GM06990 (cell line): ENCODE measurements around the gene MOB3B.

Experiments used
- DNase-seq: peaks from one replicate; pipeline ENCODE4 v3.0.0-alpha.2; 2011; ENCODE audit not compliant: insufficient read length; ENCODE audit errors: extremely low read depth
- H3K27me3 ChIP-seq: replicated peaks from 2 replicates; pipeline ENCODE4 v1.6.0; 2011; ENCODE audit warnings: low read length; ENCODE audit not compliant: control insufficient read depth, insufficient read depth
- H3K36me3 ChIP-seq: 2 replicates; pipeline ENCODE4 v1.5.1; 2011; ENCODE audit warnings: low read length; ENCODE audit not compliant: control insufficient read depth, insufficient read depth
- H3K4me3 ChIP-seq: replicated peaks from 2 replicates; pipeline ENCODE4 v1.5.1; 2011; ENCODE audit warnings: low read depth, mild to moderate bottlenecking, control low read depth, low read length
- TF ChIP-seq, protein P1 (sequence below): IDR thresholded peaks from 2 replicates; pipeline ENCODE4 v1.5.1; 2011; ENCODE audit warnings: low read length, control low read depth, mild to moderate bottlenecking, inconsistent platforms; ENCODE audit not compliant: insufficient read depth, poor library complexity, severe bottlenecking

The MOB3B gene

DNA sequence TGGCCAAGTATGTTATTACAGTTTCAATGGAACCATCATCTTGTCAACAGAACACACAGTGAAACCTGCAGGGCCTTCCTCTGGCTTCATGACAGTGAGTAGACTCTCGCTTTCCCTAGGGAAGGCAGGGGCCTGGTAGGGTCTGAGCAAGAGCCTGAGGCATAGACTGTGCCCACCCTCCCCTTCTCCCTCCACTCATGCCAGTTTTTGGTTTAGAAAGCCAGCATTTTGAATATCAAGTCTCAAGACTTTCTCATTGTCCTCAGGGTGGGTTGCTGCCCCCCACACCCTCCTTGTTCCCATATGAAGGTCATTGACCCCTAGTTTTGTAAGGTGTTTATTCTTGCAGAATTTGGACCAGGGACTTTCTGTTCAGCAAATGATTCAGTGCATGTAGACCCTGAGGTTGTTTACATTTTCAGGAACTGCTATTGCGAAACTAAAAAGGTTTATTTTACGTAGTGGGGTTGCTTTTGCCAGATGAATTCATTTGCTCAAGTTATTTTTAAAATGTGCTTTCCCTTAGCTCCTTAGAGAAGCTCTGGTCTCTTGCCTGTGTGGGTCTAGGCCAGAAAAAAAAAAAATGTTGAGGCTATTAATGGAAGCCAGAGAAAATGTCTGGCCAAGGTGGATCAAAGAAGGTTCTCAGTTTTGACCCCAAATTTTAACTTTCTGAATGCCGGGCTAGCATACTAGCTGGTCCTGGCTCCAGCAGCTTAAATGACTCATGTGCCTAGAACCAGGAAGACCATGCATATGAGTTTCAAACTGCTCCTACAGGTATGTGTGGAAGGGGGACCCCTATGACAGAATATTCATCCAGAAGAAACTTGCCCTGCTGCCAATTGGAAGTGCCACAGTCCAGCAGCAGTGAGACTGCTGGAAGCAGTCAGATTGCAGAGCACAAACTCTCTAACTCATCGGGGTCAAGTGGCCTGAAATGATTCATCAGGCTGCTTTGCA, 10.1 kb upstream of the MOB3B start:
- no peaks in the 10 kb centered on the region for H3K36me3 ChIP-seq
- DNase-seq, result no peak
- no peak overlapping the region for H3K4me3 ChIP-seq
- no peaks in the 10 kb centered on the region for H3K27me3 ChIP-seq
- TF ChIP-seq, protein P1, sequence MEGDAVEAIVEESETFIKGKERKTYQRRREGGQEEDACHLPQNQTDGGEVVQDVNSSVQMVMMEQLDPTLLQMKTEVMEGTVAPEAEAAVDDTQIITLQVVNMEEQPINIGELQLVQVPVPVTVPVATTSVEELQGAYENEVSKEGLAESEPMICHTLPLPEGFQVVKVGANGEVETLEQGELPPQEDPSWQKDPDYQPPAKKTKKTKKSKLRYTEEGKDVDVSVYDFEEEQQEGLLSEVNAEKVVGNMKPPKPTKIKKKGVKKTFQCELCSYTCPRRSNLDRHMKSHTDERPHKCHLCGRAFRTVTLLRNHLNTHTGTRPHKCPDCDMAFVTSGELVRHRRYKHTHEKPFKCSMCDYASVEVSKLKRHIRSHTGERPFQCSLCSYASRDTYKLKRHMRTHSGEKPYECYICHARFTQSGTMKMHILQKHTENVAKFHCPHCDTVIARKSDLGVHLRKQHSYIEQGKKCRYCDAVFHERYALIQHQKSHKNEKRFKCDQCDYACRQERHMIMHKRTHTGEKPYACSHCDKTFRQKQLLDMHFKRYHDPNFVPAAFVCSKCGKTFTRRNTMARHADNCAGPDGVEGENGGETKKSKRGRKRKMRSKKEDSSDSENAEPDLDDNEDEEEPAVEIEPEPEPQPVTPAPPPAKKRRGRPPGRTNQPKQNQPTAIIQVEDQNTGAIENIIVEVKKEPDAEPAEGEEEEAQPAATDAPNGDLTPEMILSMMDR, result no peak

DNA sequence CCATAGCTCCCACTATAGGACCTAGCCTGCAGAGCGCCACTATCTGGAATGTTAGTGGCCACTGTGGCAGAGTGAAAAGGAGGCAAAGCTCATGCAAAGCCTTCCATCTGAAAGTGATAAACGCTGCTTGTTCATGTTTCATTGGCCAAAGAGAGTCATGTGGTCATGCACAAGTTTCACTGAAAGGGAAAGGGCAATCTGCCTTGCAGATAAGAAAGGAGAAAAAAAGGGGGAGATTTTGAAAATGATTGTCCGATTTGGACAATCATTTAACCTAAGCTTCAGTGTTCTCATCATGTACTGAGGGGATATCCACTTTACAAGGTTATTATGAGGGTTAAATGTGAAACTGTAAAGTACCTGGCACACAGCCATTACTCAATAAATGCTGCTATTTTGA, 9.0 kb upstream of the MOB3B start:
- Histone ChIP-seq H3K4me3 (no peak overlapping the region), H3K27me3 (no peaks in the 10 kb centered on the region), H3K36me3 (no peaks in the 10 kb centered on the region)
- no peak for DNase-seq
- TF ChIP-seq, protein P1, result no peak

DNA sequence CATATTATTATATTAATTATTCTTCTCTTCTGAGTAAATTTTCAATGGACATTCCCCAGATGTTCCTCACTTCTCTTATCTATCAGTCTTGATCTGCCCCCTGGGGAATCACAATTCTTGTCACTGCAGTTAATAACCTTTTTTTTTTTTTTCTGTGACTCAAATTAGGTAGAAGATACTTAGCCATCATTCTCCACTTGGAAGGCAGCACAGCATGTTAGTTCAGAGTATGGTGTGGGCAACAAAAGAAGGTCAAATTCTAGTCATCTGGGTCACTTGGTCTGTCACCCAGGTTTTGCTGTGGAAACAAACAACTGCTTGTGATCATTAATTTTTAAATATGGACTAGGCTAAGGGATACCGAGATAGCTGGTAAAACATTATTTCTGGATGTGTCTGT, 8.1 kb upstream of the MOB3B start:
- Histone ChIP-seq H3K36me3 (no peaks in the 10 kb centered on the region), H3K27me3 (no peaks in the 10 kb centered on the region), H3K4me3 (no peak overlapping the region)
- no peak for DNase-seq
- TF ChIP-seq, protein P1, result no peak

DNA sequence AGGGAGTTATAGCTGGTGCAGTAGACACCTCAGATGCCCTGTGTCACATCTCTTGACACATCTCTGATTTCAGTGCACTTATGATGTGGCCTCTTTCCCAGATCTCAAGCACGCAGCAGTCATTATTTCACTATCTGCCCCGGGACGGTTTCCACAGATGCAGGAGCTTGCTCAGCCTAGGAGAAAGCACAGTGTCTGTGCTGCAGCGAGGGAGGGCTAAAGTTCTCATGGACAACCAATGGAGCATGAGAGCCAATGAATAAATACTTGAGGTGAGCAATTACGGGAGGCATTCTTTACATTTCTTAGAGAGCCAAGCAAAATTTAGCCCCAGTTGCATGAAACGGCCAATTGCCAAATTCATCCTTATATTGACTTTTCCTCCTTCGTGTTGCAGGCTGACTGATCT, 7.4 kb upstream of the MOB3B start:
- H3K27me3 ChIP-seq, result no peaks in the 10 kb centered on the region
- H3K4me3 ChIP-seq, result no peak overlapping the region
- TF ChIP-seq, protein P1, result no peak
- DNase-seq, result no peak
- no peaks in the 10 kb centered on the region for H3K36me3 ChIP-seq

DNA sequence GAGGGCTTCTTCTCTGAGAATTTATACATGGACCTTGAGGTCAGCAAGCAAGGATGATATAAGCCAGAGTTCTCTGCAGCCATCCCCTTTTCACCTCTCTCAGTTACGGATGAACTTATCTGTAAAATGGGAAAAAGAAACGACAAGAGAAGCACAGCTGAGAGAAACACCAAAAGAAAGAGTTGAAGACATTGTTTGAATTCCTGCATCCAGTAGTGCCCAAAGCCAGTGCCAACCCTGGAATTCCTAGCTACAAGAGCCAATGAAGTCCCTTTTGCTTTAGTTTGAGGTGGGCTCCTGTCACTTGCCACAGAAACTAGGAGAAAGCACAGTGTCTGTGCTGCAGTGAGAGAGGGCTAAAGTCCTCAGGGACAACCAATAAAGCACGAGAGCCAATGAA, 6.6 kb upstream of the MOB3B start:
- Histone ChIP-seq H3K27me3 (no peaks in the 10 kb centered on the region), H3K4me3 (no peak overlapping the region), H3K36me3 (no peaks in the 10 kb centered on the region)
- DNase-seq, result no peak
- TF ChIP-seq, protein P1, result no peak
